ENCODE measurements around the gene SLC27A3.

Gene SLC27A3, protein sequence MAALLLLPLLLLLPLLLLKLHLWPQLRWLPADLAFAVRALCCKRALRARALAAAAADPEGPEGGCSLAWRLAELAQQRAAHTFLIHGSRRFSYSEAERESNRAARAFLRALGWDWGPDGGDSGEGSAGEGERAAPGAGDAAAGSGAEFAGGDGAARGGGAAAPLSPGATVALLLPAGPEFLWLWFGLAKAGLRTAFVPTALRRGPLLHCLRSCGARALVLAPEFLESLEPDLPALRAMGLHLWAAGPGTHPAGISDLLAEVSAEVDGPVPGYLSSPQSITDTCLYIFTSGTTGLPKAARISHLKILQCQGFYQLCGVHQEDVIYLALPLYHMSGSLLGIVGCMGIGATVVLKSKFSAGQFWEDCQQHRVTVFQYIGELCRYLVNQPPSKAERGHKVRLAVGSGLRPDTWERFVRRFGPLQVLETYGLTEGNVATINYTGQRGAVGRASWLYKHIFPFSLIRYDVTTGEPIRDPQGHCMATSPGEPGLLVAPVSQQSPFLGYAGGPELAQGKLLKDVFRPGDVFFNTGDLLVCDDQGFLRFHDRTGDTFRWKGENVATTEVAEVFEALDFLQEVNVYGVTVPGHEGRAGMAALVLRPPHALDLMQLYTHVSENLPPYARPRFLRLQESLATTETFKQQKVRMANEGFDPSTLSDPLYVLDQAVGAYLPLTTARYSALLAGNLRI

DNA sequence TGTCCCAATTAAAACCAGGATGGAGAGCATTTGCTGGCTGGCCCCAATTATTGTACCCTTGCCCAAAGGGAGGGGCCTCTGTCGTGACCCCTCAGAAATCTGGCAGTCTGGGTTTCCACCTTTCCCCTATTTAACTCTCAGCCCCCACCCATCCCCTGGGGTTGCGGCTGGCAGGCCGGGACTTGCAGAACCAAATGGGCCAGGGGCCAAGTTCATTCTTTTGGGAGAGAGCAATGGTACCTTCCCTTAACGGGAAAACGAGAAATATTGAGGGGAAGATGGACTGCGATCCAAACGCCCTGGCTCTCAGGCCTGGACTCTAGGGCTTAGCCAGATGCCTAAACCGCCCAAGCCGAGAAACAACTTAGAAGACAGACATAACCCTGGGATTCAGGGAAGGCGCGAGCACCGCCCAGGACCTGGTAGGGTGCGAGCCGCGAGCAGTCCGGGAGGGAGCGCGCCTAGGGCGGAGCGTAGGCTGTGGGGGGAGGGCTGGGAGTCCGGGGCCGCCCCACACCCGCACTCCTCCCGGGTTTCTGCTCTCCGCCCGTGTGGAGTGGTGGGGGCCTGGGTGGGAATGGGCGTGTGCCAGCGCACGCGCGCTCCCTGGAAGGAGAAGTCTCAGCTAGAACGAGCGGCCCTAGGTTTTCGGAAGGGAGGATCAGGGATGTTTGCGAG, at the start of gene SLC27A3:
Gene SLC27A3 (plus strand): TSS at position 628 of the 678 bp plus-strand sequence. CDS start 91 bp downstream, outside the sequence.
- TF ChIP-seq, protein P1, sequence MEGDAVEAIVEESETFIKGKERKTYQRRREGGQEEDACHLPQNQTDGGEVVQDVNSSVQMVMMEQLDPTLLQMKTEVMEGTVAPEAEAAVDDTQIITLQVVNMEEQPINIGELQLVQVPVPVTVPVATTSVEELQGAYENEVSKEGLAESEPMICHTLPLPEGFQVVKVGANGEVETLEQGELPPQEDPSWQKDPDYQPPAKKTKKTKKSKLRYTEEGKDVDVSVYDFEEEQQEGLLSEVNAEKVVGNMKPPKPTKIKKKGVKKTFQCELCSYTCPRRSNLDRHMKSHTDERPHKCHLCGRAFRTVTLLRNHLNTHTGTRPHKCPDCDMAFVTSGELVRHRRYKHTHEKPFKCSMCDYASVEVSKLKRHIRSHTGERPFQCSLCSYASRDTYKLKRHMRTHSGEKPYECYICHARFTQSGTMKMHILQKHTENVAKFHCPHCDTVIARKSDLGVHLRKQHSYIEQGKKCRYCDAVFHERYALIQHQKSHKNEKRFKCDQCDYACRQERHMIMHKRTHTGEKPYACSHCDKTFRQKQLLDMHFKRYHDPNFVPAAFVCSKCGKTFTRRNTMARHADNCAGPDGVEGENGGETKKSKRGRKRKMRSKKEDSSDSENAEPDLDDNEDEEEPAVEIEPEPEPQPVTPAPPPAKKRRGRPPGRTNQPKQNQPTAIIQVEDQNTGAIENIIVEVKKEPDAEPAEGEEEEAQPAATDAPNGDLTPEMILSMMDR (IDR thresholded peaks at IDR 0.05; ENCODE audit: low read depth, low read length), result no peak
- TF ChIP-seq MYC (IDR thresholded peaks at IDR 0.05; ENCODE audit: low read depth, low read length) (no peak), MAX (IDR thresholded peaks at IDR 0.05; ENCODE audit: low read depth, low read length) (no peak), POLR2A (IDR thresholded peaks at IDR 0.05; ENCODE audit: extremely low read depth, insufficient read length) (no peak)
- peak within 1 kb of the TSS; percentile 67 for H3K4me3 ChIP-seq (ENCODE audit: low read depth, low read length)
- no peak for DNase-seq (ENCODE audit: low read depth)

- TF ChIP-seq POLR2A (IDR thresholded peaks at IDR 0.05; ENCODE audit: extremely low read depth, insufficient read length) (peak; percentile 91), MAX (IDR thresholded peaks at IDR 0.05; ENCODE audit: low read depth, low read length) (peak; percentile 76), MYC (IDR thresholded peaks at IDR 0.05; ENCODE audit: low read depth, low read length) (peak; percentile 46; the same call in 1 of the 2 replicates)
- TF ChIP-seq, protein P1 (IDR thresholded peaks at IDR 0.05; ENCODE audit: low read depth, low read length), result peak; percentile 18
- DNase-seq (ENCODE audit: low read depth), result peak; percentile 100
- peak within 1 kb of the TSS; percentile 75 for H3K4me3 ChIP-seq (ENCODE audit: low read depth, low read length)
Measured at GRCh38 chr1:153727463-153728304, 47.5 kb upstream of the SLC27A3 start, which contains the start of gene INTS3. TSS of gene INTS3 (plus strand) at chr1:153728050. CDS start at chr1:153728635, 585 bp downstream.

- H3K4me3 ChIP-seq (ENCODE audit: low read depth, low read length), result peak overlapping the region; percentile 75
- peak; percentile 49 for DNase-seq (ENCODE audit: low read depth)
- TF ChIP-seq POLR2A (IDR thresholded peaks at IDR 0.05; ENCODE audit: extremely low read depth, insufficient read length) (no peak), MAX (IDR thresholded peaks at IDR 0.05; ENCODE audit: low read depth, low read length) (no peak), MYC (IDR thresholded peaks at IDR 0.05; ENCODE audit: low read depth, low read length) (no peak)
- TF ChIP-seq, protein P1 (IDR thresholded peaks at IDR 0.05; ENCODE audit: low read depth, low read length), result no peak
Measured at GRCh38 chr1:153728305-153729066, 46.7 kb upstream of the SLC27A3 start.

DNA sequence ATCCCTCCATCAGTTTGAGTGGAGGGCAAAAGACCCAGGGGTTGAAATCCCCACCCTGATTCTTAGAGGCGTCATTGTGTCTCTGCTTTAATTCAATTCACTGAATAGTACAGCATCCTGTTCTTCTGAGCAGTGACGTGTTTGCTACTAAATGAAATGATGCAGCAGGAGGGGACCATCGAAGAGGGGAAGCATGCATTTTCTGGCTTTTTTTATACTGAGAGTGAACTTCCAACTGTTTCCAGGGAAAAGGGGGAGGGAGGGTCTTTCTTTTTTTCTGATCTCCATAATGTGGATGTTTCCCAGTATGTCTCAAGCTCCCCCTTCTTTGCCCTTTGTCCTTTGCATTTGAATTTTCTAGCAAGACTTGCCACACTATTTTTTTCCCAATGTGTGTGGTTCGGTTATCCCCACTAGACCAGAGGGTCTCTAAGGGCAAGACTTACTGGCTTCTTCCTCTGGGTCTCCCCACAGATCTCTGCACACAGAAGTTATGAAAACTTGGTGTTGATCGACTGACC, 44.7 kb upstream of the SLC27A3 start:
- TF ChIP-seq POLR2A (IDR thresholded peaks at IDR 0.05; ENCODE audit: extremely low read depth, insufficient read length), result no peak
- no peak for TF ChIP-seq MAX (IDR thresholded peaks at IDR 0.05; ENCODE audit: low read depth, low read length)
- no peak for TF ChIP-seq MYC (IDR thresholded peaks at IDR 0.05; ENCODE audit: low read depth, low read length)
- TF ChIP-seq, protein P1 (IDR thresholded peaks at IDR 0.05; ENCODE audit: low read depth, low read length), result no peak

More for the DNA sequence above, 44.7 kb upstream of the SLC27A3 start:
- no peak for DNase-seq (ENCODE audit: low read depth)
- no peak overlapping the region for H3K4me3 ChIP-seq (ENCODE audit: low read depth, low read length)
